ENCODE data around the gene CDKN2A.

CDKN2A gene

DNA sequence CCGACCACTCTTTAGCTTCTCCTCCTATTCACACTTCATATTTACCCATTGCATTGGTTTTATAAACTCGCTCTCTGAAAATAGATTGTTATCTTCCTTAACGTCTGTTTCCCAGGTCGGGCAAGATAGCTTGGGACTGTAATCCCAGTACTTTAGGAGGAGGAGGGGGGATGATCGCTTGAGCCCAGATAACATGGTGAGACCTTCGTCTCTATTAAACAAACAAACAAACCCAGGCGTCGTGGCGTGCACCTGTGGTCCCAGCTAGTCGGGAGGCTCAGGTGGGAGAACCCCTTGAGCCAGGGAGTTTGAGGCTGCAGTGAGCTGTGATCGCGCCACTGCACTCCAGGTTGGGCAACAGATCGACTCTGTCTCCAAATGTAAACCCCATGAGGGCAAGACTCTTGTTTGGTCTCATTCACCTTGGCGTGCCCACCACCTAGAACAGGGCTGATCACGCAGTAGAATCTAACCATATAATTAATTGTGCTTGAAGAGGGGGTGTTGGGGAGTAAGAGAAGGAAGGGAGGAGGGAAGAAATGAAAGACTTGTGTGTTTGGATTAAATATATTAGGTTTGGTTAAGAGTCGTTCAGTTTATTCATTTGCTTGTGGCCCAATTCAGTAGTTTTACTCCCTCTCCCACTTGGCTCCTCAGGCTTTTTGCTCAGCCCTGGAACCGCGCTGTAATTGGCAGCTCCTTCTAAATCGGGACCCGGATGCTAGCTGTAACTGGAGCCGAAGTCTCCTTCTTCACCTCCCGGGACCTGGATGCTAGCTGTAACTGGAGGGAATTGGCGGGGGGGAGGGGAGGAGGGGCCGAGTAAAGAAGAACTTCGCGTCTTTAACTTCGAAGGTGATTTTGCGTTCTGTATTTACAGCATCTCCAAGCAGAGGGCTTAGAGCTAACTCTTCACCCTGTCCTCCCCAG lies 24.9 kb downstream of the CDKN2A start:
- DNase-seq (ENCODE audit: insufficient read length, low spot score) (no peak), FAIRE-seq (no peak)
- TF ChIP-seq, protein P1, sequence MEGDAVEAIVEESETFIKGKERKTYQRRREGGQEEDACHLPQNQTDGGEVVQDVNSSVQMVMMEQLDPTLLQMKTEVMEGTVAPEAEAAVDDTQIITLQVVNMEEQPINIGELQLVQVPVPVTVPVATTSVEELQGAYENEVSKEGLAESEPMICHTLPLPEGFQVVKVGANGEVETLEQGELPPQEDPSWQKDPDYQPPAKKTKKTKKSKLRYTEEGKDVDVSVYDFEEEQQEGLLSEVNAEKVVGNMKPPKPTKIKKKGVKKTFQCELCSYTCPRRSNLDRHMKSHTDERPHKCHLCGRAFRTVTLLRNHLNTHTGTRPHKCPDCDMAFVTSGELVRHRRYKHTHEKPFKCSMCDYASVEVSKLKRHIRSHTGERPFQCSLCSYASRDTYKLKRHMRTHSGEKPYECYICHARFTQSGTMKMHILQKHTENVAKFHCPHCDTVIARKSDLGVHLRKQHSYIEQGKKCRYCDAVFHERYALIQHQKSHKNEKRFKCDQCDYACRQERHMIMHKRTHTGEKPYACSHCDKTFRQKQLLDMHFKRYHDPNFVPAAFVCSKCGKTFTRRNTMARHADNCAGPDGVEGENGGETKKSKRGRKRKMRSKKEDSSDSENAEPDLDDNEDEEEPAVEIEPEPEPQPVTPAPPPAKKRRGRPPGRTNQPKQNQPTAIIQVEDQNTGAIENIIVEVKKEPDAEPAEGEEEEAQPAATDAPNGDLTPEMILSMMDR (IDR thresholded peaks at IDR 0.05; ENCODE audit: insufficient read depth, missing control alignments): no peak

GRCh38 chr9:21968331-21969010 lies 25.7 kb downstream of the CDKN2A start:
- DNase-seq (ENCODE audit: insufficient read length, low spot score) (no peak), FAIRE-seq (no peak)
- TF ChIP-seq, protein P1 (IDR thresholded peaks at IDR 0.05; ENCODE audit: insufficient read depth, missing control alignments): no peak

DNA sequence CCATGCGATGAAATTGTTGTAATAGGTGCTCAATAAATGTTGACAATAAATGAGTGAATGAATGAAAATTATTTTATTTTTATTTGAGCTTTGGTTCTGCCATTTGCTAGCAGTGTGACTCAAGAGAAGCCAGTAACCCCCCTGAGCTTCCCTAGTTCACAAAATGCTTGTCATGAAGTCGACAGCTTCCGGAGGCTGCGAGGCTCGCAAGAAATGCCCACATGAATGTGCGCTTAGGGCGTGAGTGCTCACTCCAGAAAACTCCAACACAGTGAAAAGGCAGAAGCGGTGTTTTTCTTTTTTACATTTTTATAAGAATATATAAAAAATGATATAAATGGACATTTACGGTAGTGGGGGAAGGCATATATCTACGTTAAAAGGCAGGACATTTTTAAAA lies 26.5 kb downstream of the CDKN2A start:
- DNase-seq (ENCODE audit: insufficient read length, low spot score) (no peak), FAIRE-seq (no peak)
- TF ChIP-seq, protein P1 (IDR thresholded peaks at IDR 0.05; ENCODE audit: insufficient read depth, missing control alignments): no peak

DNA sequence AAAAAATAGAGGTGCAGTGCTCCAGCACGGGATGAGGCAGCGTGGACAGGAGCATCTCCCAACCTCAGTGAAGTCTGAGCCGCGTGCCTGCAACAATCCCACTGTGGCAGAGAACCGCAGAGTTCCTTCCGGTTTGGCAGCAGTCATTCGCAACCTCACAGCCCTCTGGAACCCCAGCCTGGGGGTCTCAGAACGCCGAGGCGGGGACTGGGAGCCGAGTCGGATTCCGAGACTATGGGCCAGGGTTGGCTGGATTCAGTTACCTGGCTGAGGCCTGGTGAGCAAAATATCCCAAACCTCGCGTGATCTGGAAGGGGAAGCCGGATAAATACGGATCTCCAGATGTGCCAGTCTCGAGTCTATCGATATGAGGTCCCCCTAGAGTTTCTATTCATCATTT lies 27.0 kb downstream of the CDKN2A start:
- no peak for FAIRE-seq
- TF ChIP-seq, protein P1 (IDR thresholded peaks at IDR 0.05; ENCODE audit: insufficient read depth, missing control alignments): no peak
- DNase-seq (ENCODE audit: insufficient read length, low spot score): no peak

- TF ChIP-seq, protein P1 (IDR thresholded peaks at IDR 0.05; ENCODE audit: insufficient read depth, missing control alignments): no peak
- FAIRE-seq: no peak
These were observed 27.9 kb downstream of the CDKN2A start for GRCh38 chr9:21966140-21966851.

DNA sequence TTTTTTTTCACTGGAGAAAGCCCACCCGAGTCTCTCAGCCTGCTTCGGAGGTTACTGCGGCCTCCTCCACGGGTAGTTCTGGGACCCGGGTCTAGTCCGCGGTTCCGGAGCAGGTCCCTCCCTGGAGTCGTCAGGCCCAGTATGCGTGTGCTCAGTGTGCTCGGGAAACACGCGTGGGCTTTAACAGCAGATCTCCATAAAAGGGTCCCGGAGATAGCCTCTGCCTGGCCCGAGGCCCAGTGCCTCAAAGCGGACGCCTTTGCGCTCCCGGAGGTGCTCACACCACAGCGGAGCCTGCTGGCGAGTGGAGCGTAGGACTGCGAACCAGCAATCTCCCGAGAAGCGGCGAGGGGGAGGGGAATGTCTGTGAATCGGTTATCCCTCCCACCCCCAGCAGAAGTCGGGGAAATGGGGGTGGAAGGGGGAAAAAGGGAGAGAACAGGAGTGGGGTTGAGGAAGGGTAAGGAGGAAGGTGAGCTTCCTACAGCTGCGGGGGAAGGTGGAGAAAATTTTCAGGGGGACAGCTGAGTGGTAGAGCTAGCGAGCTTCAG lies 28.7 kb downstream of the CDKN2A start:
- DNase-seq (ENCODE audit: insufficient read length, low spot score) (no peak), FAIRE-seq (no peak)
- TF ChIP-seq, protein P1 (IDR thresholded peaks at IDR 0.05; ENCODE audit: insufficient read depth, missing control alignments): peak; percentile 23

More at GRCh38 chr9:21966140-21966851, 27.9 kb downstream of the CDKN2A start:
- no peak for DNase-seq (ENCODE audit: insufficient read length, low spot score)

Data from D721Med (cell line).